HEK293T (cell line): ENCODE data around the gene CLEC16A.

Experiments used
- ARNT ChIP-seq: fragments of 450-650 bp; IDR thresholded peaks from 2 replicates; pipeline ENCODE4 v1.6.1; 2017; ENCODE audit warnings: mild to moderate bottlenecking
- BHLHE40 ChIP-seq: fragments of 450-650 bp; IDR thresholded peaks from 2 replicates; pipeline ENCODE4 v1.6.1; 2016; ENCODE audit warnings: mild to moderate bottlenecking, moderate library complexity, borderline replicate concordance
- CTBP1 ChIP-seq: fragments of 450-650 bp; IDR thresholded peaks from 2 replicates; pipeline ENCODE4 v1.6.1; 2016; ENCODE audit warnings: borderline replicate concordance
- FOXM1 ChIP-seq: fragments of 450-650 bp; IDR thresholded peaks from 2 replicates; pipeline ENCODE4 v1.6.1; 2017; ENCODE audit warnings: mild to moderate bottlenecking, borderline replicate concordance
- HDGF ChIP-seq: fragments of 450-650 bp; IDR thresholded peaks from 2 replicates; pipeline ENCODE4 v1.6.1; 2017; ENCODE audit warnings: antibody characterized with exemption, borderline replicate concordance
- LEF1 ChIP-seq: fragments of 450-650 bp; IDR thresholded peaks from 2 replicates; pipeline ENCODE4 v1.6.1; 2017; ENCODE audit warnings: mild to moderate bottlenecking, borderline replicate concordance
- NFRKB ChIP-seq: fragments of 450-650 bp; IDR thresholded peaks from 2 replicates; pipeline ENCODE4 v1.6.1; 2016; ENCODE audit warnings: mild to moderate bottlenecking, moderate library complexity
- SP1 ChIP-seq: fragments of 450-650 bp; IDR thresholded peaks from 2 replicates; pipeline ENCODE4 v1.6.1; 2017
- TARDBP ChIP-seq: fragments of 450-650 bp; IDR thresholded peaks from 2 replicates; pipeline ENCODE4 v1.6.1; 2016

GRCh38 chr16:10967986-10968385 lies 23.6 kb downstream of the CLEC16A start:
- TF ChIP-seq FOXM1 (no peak), NFRKB (no peak), SP1 (no peak), BHLHE40 (no peak), TARDBP (no peak), ARNT (no peak), HDGF (no peak), CTBP1 (no peak), LEF1 (no peak)
